ENCODE data around the gene PGC. TPM values are rescaled to one million over a fixed set of nuclear protein-coding genes. Genes with fewer than 3 reads are reported as not detected.

The PGC gene
- total and polyA plus RNA-seq, 10 donors = 0.26 to 0.74 (median 0.48) TPM; not detected in 7

DNA sequence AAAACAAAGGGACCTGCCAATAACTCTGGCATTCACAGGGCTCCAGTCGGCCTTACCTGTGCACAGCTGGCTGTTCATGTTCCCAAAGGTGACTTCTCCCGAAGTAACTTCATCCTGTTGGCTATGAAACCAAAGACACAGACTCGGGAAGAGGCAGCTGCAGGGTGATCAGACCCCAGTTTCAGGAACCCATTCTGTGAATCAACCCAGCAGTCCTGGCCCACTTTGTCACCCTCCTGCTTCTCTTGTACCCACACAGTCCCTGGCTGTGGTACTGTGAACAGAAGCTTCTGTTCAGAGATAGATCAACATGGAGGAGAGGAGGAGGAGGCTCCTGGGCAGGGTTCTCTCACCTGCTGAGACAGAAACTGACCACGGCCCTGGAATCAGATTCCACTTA is 8.7 kb upstream of the PGC start:
- H3K9me3 ChIP-seq = no peaks in the 10 kb centered on the region
- no peak overlapping the region for H3K27ac ChIP-seq
- H3K36me3 ChIP-seq = no peaks in the 10 kb centered on the region
- no peak for DNase-seq
- TF ChIP-seq POLR2A (IDR thresholded peaks at IDR 0.05) = no peak
- TF ChIP-seq, protein P1, sequence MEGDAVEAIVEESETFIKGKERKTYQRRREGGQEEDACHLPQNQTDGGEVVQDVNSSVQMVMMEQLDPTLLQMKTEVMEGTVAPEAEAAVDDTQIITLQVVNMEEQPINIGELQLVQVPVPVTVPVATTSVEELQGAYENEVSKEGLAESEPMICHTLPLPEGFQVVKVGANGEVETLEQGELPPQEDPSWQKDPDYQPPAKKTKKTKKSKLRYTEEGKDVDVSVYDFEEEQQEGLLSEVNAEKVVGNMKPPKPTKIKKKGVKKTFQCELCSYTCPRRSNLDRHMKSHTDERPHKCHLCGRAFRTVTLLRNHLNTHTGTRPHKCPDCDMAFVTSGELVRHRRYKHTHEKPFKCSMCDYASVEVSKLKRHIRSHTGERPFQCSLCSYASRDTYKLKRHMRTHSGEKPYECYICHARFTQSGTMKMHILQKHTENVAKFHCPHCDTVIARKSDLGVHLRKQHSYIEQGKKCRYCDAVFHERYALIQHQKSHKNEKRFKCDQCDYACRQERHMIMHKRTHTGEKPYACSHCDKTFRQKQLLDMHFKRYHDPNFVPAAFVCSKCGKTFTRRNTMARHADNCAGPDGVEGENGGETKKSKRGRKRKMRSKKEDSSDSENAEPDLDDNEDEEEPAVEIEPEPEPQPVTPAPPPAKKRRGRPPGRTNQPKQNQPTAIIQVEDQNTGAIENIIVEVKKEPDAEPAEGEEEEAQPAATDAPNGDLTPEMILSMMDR (IDR thresholded peaks at IDR 0.05 in 8 of 11, conservative IDR thresholded peaks at IDR 0.05 in 3 of 11) = no peak
- no peak for TF ChIP-seq POLR2AphosphoS5 (IDR thresholded peaks at IDR 0.05)
- 83 to 89% (median 85%) methylated on average over 4 of the region's 4 CpGs for WGBS, 5 donors
- no peak overlapping the region for H3K4me3 ChIP-seq
- intact Hi-C loops (cut with DNase I; ENCODE audit: low total_unique reads) = no loop called here
- peaks cover 0 to 5% (median 0%) of the 10 kb centered on the region in 7 donors for H3K27me3 ChIP-seq (replicated peaks in 1 of 7)
- no peaks in the 10 kb centered on the region for H3K4me1 ChIP-seq

DNA sequence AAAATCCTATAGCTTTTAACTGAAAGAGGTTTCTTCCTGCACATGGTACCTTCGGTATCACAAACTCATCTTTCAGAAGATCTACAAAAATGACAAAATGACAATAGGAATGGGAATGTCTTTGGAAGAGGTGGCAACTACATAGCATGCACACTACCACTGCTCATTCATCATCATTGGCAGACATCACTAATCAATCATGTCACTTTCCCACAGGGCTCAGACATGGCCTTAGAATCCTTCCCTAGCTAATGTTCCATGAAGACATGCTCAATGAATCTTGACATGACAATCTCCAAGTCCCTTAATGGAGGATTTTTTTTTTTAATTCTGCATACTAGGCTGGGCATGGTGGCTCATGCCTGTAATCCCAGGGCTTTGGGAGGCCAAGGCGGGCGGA is 3.2 kb upstream of the PGC start:
- Histone ChIP-seq H3K9me3 (no peaks in the 10 kb centered on the region), H3K27ac (no peak overlapping the region), H3K4me1 (no peaks in the 10 kb centered on the region), H3K4me3 (no peak overlapping the region), H3K36me3 (no peaks in the 10 kb centered on the region), H3K27me3 (replicated peaks in 1 of 7) (no peaks in the 10 kb centered on the region)
- intact Hi-C loops (cut with DNase I; ENCODE audit: low total_unique reads) = no loop called here
- TF ChIP-seq POLR2AphosphoS5 (IDR thresholded peaks at IDR 0.05) (no peak), POLR2A (IDR thresholded peaks at IDR 0.05) (no peak)
- TF ChIP-seq, protein P1 (IDR thresholded peaks at IDR 0.05 in 8 of 11, conservative IDR thresholded peaks at IDR 0.05 in 3 of 11) = no peak
- no peak for DNase-seq
- WGBS, 5 donors = 90 to 100% (median 97%) methylated on average over 3 of the region's 3 CpGs

DNA sequence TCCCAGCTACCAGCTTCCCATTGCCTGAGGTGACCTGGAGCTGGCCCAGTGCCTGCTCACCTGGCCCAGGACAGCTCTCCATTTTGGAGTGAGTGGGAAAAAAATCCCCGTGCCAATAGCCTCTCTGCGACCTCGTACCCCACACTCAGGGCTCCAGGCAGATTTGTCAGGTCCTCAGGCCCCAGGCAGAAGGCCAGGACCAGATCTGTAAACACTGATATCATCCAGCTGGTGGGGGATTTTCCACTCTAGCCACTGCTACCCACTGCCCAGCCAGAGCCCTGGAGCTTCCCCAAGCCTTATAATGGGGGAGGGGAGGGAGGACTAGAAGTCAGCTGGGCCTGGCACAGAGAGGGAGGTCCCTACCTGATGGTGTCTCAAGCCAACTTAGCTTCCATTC is 1.3 kb upstream of the PGC start:
- Histone ChIP-seq H3K4me1 (no peaks in the 10 kb centered on the region), H3K4me3 (no peak overlapping the region), H3K36me3 (no peaks in the 10 kb centered on the region), H3K27ac (no peak overlapping the region), H3K9me3 (no peaks in the 10 kb centered on the region), H3K27me3 (replicated peaks in 1 of 7) (no peaks in the 10 kb centered on the region)
- intact Hi-C loops (cut with DNase I; ENCODE audit: low total_unique reads) = no loop called here
- DNase-seq = no peak
- WGBS, 5 donors = 71 to 84% (median 80%) methylated on average over 3 of the region's 3 CpGs
- no peak for TF ChIP-seq POLR2AphosphoS5 (IDR thresholded peaks at IDR 0.05)
- TF ChIP-seq, protein P1 (IDR thresholded peaks at IDR 0.05 in 8 of 11, conservative IDR thresholded peaks at IDR 0.05 in 3 of 11) = no peak
- TF ChIP-seq POLR2A (IDR thresholded peaks at IDR 0.05) = no peak

DNA sequence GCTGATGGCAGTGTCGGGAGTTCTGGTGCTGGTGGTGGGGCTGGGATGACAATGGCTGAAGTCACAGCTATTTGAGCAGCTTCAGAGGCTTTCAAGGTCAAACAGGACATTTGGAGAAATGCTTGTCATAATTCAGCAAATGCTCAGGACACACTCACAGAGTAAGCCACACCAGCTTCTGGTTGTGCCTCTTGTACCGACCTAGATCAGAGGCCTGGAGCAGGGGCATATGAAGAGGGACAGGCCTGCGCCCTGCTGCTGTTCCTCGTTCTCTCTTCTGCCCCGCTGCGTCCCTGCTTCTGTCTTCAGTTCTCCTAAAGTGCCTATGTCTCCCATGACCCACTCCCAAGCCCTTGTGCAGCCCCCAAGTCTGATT is 893 bp upstream of the PGC start:
- intact Hi-C loops (cut with DNase I; ENCODE audit: low total_unique reads) = no loop called here
- Histone ChIP-seq H3K27ac (no peak overlapping the region), H3K9me3 (no peaks in the 10 kb centered on the region), H3K4me1 (no peaks in the 10 kb centered on the region), H3K4me3 (no peak overlapping the region), H3K36me3 (no peaks in the 10 kb centered on the region), H3K27me3 (replicated peaks in 1 of 7) (no peaks in the 10 kb centered on the region)
- TF ChIP-seq POLR2AphosphoS5 (IDR thresholded peaks at IDR 0.05) = no peak
- TF ChIP-seq, protein P1 (IDR thresholded peaks at IDR 0.05 in 8 of 11, conservative IDR thresholded peaks at IDR 0.05 in 3 of 11) = no peak
- no peak for TF ChIP-seq POLR2A (IDR thresholded peaks at IDR 0.05)
- DNase-seq = peak; percentile 33
- whole genome bisulfite sequencing, 5 donors = 89 to 98% (median 95%) methylated on average over 6 of the region's 6 CpGs
